A549 (cell line): ENCODE measurements around the gene OR52E5. TPM values are rescaled to one million over a fixed set of nuclear protein-coding genes. Genes with fewer than 3 reads are reported as not detected.

Source experiments
- ATAC-seq, 2 experiments: fragments of 200-7000 bp in 1 of 2; fragments of >200 bp in 1 of 2; cut with Nextera tagmentation in 1 of 2; cut with Tn5 transposase in 1 of 2; 3 replicates each; pipeline versions ENCODE4 v1.8.0 to v1.9.1; 2018 to 2020; ENCODE audit warnings: mild to moderate bottlenecking in 1 of 2, moderate library complexity in 1 of 2
- CTCF ChIA-PET: fragments of 300-600 bp; sonication (Branson Sonifier 250); formaldehyde crosslinking; extraction: SDS; loops from one replicate; lab custom pipeline; 2021; ENCODE audit warnings: antibody characterized with exemption, inconsistent platforms; lab: Yijun Ruan, JAX
- POLR2A ChIA-PET: fragments of 350-600 bp; formaldehyde crosslinking; extraction: SDS; loops from one replicate; lab custom pipeline; 2021; ENCODE audit warnings: antibody characterized with exemption, inconsistent platforms; lab: Yijun Ruan, JAX
- DNase-seq, 2 experiments: peaks; one replicate each; pipeline versions ENCODE4 v3.0.0 to v3.0.0-alpha.2; 2011 to 2016; ENCODE audit warnings: low read depth in 1 of 2, low spot score in 1 of 2
- FAIRE-seq: peaks from 2 replicates; lab custom pipeline; 2011; peaks lifted over from hg19 to GRCh38; lab: Jason Lieb, UNC
- H3K27ac ChIP-seq, 2 experiments: fragments of >200 bp; sonication (Bioruptor Twin); formaldehyde crosslinking; 3 replicates each; pipeline ENCODE4 v1.5.1; 2016 to 2017
- H3K4me1 ChIP-seq: fragments of >200 bp; sonication (Bioruptor Twin); formaldehyde crosslinking; 3 replicates; pipeline ENCODE4 v1.6.1; 2016
- H3K4me2 ChIP-seq: fragments of >200 bp; sonication (Bioruptor Twin); formaldehyde crosslinking; 3 replicates; pipeline ENCODE4 v1.6.1; 2016
- H3K4me3 ChIP-seq: fragments of >200 bp; sonication (Bioruptor Twin); formaldehyde crosslinking; 3 replicates; pipeline ENCODE4 v1.5.1; 2016
- H3K9me3 ChIP-seq: fragments of >200 bp; sonication (Bioruptor Twin); formaldehyde crosslinking; 3 replicates; pipeline ENCODE4 v1.6.1; 2016
- CBX2 ChIP-seq: fragments of 200-600 bp; sonication (generic); IDR thresholded peaks from 2 replicates; pipeline ENCODE4 v1.6.1; 2016; ENCODE audit warnings: low read depth, mild to moderate bottlenecking, borderline replicate concordance
- CHD4 ChIP-seq: fragments of 200-600 bp; sonication (generic); IDR thresholded peaks from 2 replicates; pipeline ENCODE4 v1.6.1; 2016; ENCODE audit warnings: antibody characterized with exemption, mild to moderate bottlenecking, borderline replicate concordance
- CTCF ChIP-seq: fragments of >200 bp; sonication (Bioruptor Twin); formaldehyde crosslinking; IDR thresholded peaks from 3 replicates; pipeline ENCODE4 v1.5.1; 2016
- ELK1 ChIP-seq: fragments of 150-350 bp; IDR thresholded peaks from 2 replicates; pipeline ENCODE4 v1.6.1; 2014; ENCODE audit warnings: low read depth, mild to moderate bottlenecking, low read length
- FOSL2 ChIP-seq, 2 experiments: fragments of 450-650 bp in 1 of 2; fragments of >200 bp in 1 of 2; sonication (Bioruptor Twin) in 1 of 2; formaldehyde crosslinking; IDR thresholded peaks; 2 replicates each; pipeline versions ENCODE4 v1.5.0 to v1.6.1; 2016 to 2020; ENCODE audit warnings: mild to moderate bottlenecking in 1 of 2, moderate library complexity in 1 of 2
- HMGXB4 ChIP-seq: fragments of 250-450 bp; sonication (Bioruptor Pico); IDR thresholded peaks from 2 replicates; pipeline ENCODE4 v1.5.0; 2021; ENCODE audit warnings: mild to moderate bottlenecking, moderate library complexity, borderline replicate concordance
- HOXA7 ChIP-seq: fragments of 250-450 bp; sonication (Bioruptor Pico); IDR thresholded peaks from 2 replicates; pipeline ENCODE4 v1.5.0; 2020; ENCODE audit warnings: mild to moderate bottlenecking, moderate library complexity
- JUNB ChIP-seq: fragments of >200 bp; sonication (Bioruptor Twin); formaldehyde crosslinking; IDR thresholded peaks from 2 replicates; pipeline ENCODE4 v1.6.1; 2016
- MAX ChIP-seq: IDR thresholded peaks from 2 replicates; pipeline ENCODE4 v1.6.1; 2012
- NFE2L2 ChIP-seq: fragments of 150-350 bp; conservative IDR thresholded peaks from 2 replicates; pipeline ENCODE4 v1.6.1; 2014; ENCODE audit warnings: low read length
- NR3C1 ChIP-seq: fragments of >200 bp; sonication (Bioruptor Twin); formaldehyde crosslinking; IDR thresholded peaks from 3 replicates; pipeline ENCODE4 v1.6.1; 2017
- POLR2A ChIP-seq: IDR thresholded peaks from 2 replicates; pipeline ENCODE4 v1.6.1; 2012; ENCODE audit warnings: mild to moderate bottlenecking, low read length
- POLR2AphosphoS2 ChIP-seq: conservative IDR thresholded peaks from 2 replicates; pipeline ENCODE4 v1.6.1; 2012; ENCODE audit warnings: low read length, improper control_type of control experiment, inconsistent platforms
- RAD21 ChIP-seq, 2 experiments: fragments of >200 bp in 1 of 2; sonication (Bioruptor Twin) in 1 of 2; formaldehyde crosslinking in 1 of 2; IDR thresholded peaks in 1 of 2; conservative IDR thresholded peaks in 1 of 2; 2 replicates in 1 of 2; 3 replicates in 1 of 2; pipeline ENCODE4 v1.6.1; 2012 to 2018; ENCODE audit warnings: inconsistent platforms in 1 of 2
- RARB ChIP-seq: fragments of 250-450 bp; sonication (Bioruptor Pico); IDR thresholded peaks from 2 replicates; pipeline ENCODE4 v1.8.0; 2021; ENCODE audit warnings: mild to moderate bottlenecking, moderate library complexity
- REST ChIP-seq: fragments of 200-600 bp; sonication (generic); IDR thresholded peaks from 2 replicates; pipeline ENCODE4 v1.6.1; 2016; ENCODE audit warnings: antibody characterized with exemption, mild to moderate bottlenecking, moderate library complexity
- RFX5 ChIP-seq: fragments of 450-650 bp; IDR thresholded peaks from 2 replicates; pipeline ENCODE4 v1.7.1; 2014; ENCODE audit warnings: antibody characterized with exemption, mild to moderate bottlenecking, moderate library complexity
- RNF2 ChIP-seq: fragments of 200-600 bp; sonication (generic); IDR thresholded peaks from 2 replicates; pipeline ENCODE4 v1.6.1; 2016; ENCODE audit warnings: low read depth, mild to moderate bottlenecking, antibody characterized with exemption, moderate library complexity, borderline replicate concordance
- SMC3 ChIP-seq: fragments of >200 bp; sonication (Bioruptor Twin); formaldehyde crosslinking; IDR thresholded peaks from 3 replicates; pipeline ENCODE4 v1.6.1; 2018; ENCODE audit warnings: inconsistent platforms
- TFCP2L1 ChIP-seq: fragments of 250-450 bp; sonication (Bioruptor Pico); IDR thresholded peaks from 2 replicates; pipeline ENCODE4 v1.5.0; 2021; ENCODE audit warnings: mild to moderate bottlenecking
- TP53 ChIP-seq: fragments of 250-450 bp; sonication (Bioruptor Pico); IDR thresholded peaks from 2 replicates; pipeline ENCODE4 v1.5.0; 2021; ENCODE audit warnings: mild to moderate bottlenecking, moderate library complexity
- USF2 ChIP-seq: fragments of 450-650 bp; IDR thresholded peaks from 2 replicates; pipeline ENCODE4 v1.6.1; 2014; ENCODE audit warnings: antibody characterized with exemption
- ZFP36 ChIP-seq: fragments of 450-650 bp; IDR thresholded peaks from 2 replicates; pipeline ENCODE4 v1.6.1; 2014; ENCODE audit warnings: borderline replicate concordance; ENCODE audit not compliant: partially characterized antibody
- ZSCAN20 ChIP-seq: fragments of 250-450 bp; sonication (Bioruptor Pico); IDR thresholded peaks from 2 replicates; pipeline ENCODE4 v1.8.0; 2022; ENCODE audit warnings: mild to moderate bottlenecking, moderate library complexity
- WGBS: methylation state at CpG from one replicate; pipeline ENCODE4 v1.1.6; 2017; ENCODE audit errors: missing lambda C conversion rate; 5-methylcytosine and 5-hydroxymethylcytosine counted together
- polyA plus RNA-seq, 4 experiments: library from polyadenylated mRNA; depleted of rRNA in 3 of 4; stranded (reverse); fragments of >200 nt; fragmentation: RNase III in 1 of 4; extraction: RNeasy Plus Mini Kit Qiagen cat#74134 plus additional on column Dnase treatment in 1 of 4; gene quantifications; 2 replicates in 3 of 4; 3 replicates in 1 of 4; pipeline ENCODE4 v1.2.3, GENCODE V29; 2011 to 2017

The OR52E5 gene
- polyA plus RNA-seq, 2 of the 4 experiments (the other 2 are of a cell fraction): not detected

GRCh38 chr11:5891216-5891800 lies 1.7 kb upstream of the OR52E5 start:
- ChIA-PET CTCF (interaction anchor here (0.9 to 1.0 kb wide), 5 partner anchors 9 to 1254 kb away, joined by 3 to 4 read pairs (median 3); partner anchors contain the start of genes OR51D1 and OR52N2), POLR2A (no interaction called here)
- Histone ChIP-seq H3K4me2 (no peak overlapping the region), H3K4me1 (no peaks in the 10 kb centered on the region), H3K9me3 (no peaks in the 10 kb centered on the region), H3K27ac (no peak overlapping the region), H3K4me3 (no peak overlapping the region)
- no peak for ATAC-seq
- TF ChIP-seq REST (no peak), CTCF (peak; percentile 55), FOSL2 (IDR thresholded peaks at IDR 0.05) (no peak), FOSL2 (CRISPR knock-in tag; IDR thresholded peaks at IDR 0.05) (no peak), RAD21 (conservative IDR thresholded peaks at IDR 0.05 in 1 of 2, IDR thresholded peaks at IDR 0.05 in 1 of 2) (peak; percentile 48 to 55; a peak in 4 of 5 replicates), SMC3 (peak; percentile 43; the same call in 2 of the 3 replicates)
- no peak for FAIRE-seq
- DNase-seq: peak; percentile 2 to 10
- WGBS: 49% methylated on average over 4 of the region's 4 CpGs

- ChIA-PET POLR2A (no interaction called here), CTCF (no interaction called here)
- no peak for ATAC-seq
- Histone ChIP-seq H3K4me1 (no peaks in the 10 kb centered on the region), H3K4me3 (no peak overlapping the region), H3K9me3 (no peaks in the 10 kb centered on the region), H3K4me2 (no peak overlapping the region), H3K27ac (no peak overlapping the region)
- no peak for TF ChIP-seq TFCP2L1
- no peak for DNase-seq
- no peak for FAIRE-seq
- 11% methylated on average over 2 of the region's 2 CpGs for WGBS
Measured at GRCh38 chr11:5899534-5899933, 6.5 kb downstream of the OR52E5 start.

GRCh38 chr11:5910540-5910939 lies 17.5 kb downstream of the OR52E5 start:
- no peak for FAIRE-seq

More at GRCh38 chr11:5910540-5910939, 17.5 kb downstream of the OR52E5 start:
- ATAC-seq: no peak
- CTCF ChIA-PET: no interaction called here
- no peak overlapping the region for H3K4me2 ChIP-seq
- no peaks in the 10 kb centered on the region for H3K4me1 ChIP-seq
- no peak for TF ChIP-seq NR3C1
- TF ChIP-seq HOXA7: no peak
- no peak for TF ChIP-seq RNF2
- no peak for TF ChIP-seq ZFP36
- TF ChIP-seq TP53 (CRISPR knock-in tag): no peak
- TF ChIP-seq CHD4: no peak
- TF ChIP-seq POLR2AphosphoS2: no peak
- no peak for TF ChIP-seq ELK1
- TF ChIP-seq RARB: no peak
- no peak for TF ChIP-seq MAX
- TF ChIP-seq POLR2A: no peak
- TF ChIP-seq NFE2L2: no peak
- TF ChIP-seq HMGXB4: no peak
- no peak for TF ChIP-seq RFX5
- no peak for TF ChIP-seq CBX2
- TF ChIP-seq TFCP2L1: no peak
- no peak for TF ChIP-seq ZSCAN20
- no peak for TF ChIP-seq RAD21 (conservative IDR thresholded peaks at IDR 0.05 in 1 of 2, IDR thresholded peaks at IDR 0.05 in 1 of 2)
- TF ChIP-seq USF2: no peak
- TF ChIP-seq JUNB: no peak
- H3K9me3 ChIP-seq: no peaks in the 10 kb centered on the region
- no peak overlapping the region for H3K4me3 ChIP-seq
- POLR2A ChIA-PET: no interaction called here
- DNase-seq: no peak
- 5% methylated on average over 2 of the region's 2 CpGs for WGBS
- H3K27ac ChIP-seq: no peak overlapping the region
